ENCODE results near the gene JKAMP.

The JKAMP gene

DNA sequence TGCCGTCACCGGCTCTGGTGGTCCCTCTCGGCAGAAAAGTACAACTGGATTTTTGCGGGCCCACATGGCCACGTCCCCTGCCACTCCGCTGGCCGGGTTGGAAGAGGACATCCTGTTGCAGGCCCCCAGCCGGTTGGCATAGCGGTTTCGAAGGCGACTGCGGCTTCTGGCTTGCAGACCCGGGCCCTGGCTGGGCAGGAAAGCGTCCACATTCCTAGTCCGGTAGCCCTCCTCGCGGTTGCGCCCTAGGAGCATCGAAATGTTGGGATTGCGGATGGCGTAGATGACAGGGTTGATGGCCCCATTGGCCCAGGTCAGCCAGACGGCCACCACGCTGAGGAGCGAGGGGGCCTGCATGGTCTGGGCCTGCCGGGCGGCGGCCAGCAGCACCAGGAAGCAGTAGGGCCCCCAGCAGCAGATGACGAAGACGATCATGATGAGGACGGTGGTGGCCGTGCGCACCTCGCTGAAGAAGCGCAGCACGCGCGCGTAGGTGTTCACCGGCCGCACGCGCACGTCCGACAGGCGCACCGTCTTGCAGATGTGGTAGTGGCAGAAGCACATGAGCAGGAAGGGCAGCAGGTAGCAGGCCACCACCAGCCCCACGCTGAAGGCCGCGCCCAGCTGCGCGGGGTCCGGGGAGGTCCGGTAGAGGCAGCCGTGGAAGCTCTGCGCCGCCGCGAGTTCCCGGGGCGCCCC is 20.4 kb upstream of the JKAMP start:
- no peak for TF ChIP-seq CEBPB (IDR thresholded peaks at IDR 0.05)
- no peak for TF ChIP-seq TEAD4 (IDR thresholded peaks at IDR 0.05)
- no peak for TF ChIP-seq TAF1 (IDR thresholded peaks at IDR 0.05; ENCODE audit: low read depth)
- TF ChIP-seq, protein P1, sequence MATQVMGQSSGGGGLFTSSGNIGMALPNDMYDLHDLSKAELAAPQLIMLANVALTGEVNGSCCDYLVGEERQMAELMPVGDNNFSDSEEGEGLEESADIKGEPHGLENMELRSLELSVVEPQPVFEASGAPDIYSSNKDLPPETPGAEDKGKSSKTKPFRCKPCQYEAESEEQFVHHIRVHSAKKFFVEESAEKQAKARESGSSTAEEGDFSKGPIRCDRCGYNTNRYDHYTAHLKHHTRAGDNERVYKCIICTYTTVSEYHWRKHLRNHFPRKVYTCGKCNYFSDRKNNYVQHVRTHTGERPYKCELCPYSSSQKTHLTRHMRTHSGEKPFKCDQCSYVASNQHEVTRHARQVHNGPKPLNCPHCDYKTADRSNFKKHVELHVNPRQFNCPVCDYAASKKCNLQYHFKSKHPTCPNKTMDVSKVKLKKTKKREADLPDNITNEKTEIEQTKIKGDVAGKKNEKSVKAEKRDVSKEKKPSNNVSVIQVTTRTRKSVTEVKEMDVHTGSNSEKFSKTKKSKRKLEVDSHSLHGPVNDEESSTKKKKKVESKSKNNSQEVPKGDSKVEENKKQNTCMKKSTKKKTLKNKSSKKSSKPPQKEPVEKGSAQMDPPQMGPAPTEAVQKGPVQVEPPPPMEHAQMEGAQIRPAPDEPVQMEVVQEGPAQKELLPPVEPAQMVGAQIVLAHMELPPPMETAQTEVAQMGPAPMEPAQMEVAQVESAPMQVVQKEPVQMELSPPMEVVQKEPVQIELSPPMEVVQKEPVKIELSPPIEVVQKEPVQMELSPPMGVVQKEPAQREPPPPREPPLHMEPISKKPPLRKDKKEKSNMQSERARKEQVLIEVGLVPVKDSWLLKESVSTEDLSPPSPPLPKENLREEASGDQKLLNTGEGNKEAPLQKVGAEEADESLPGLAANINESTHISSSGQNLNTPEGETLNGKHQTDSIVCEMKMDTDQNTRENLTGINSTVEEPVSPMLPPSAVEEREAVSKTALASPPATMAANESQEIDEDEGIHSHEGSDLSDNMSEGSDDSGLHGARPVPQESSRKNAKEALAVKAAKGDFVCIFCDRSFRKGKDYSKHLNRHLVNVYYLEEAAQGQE (IDR thresholded peaks at IDR 0.05; ENCODE audit: low read depth): no peak
- no peak for TF ChIP-seq ZBTB7A (IDR thresholded peaks at IDR 0.05; ENCODE audit: low read depth)
- TF ChIP-seq TCF12 (IDR thresholded peaks at IDR 0.05; ENCODE audit: low read depth): no peak
- TF ChIP-seq, protein P2, sequence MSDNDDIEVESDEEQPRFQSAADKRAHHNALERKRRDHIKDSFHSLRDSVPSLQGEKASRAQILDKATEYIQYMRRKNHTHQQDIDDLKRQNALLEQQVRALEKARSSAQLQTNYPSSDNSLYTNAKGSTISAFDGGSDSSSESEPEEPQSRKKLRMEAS (IDR thresholded peaks at IDR 0.05): no peak

DNA sequence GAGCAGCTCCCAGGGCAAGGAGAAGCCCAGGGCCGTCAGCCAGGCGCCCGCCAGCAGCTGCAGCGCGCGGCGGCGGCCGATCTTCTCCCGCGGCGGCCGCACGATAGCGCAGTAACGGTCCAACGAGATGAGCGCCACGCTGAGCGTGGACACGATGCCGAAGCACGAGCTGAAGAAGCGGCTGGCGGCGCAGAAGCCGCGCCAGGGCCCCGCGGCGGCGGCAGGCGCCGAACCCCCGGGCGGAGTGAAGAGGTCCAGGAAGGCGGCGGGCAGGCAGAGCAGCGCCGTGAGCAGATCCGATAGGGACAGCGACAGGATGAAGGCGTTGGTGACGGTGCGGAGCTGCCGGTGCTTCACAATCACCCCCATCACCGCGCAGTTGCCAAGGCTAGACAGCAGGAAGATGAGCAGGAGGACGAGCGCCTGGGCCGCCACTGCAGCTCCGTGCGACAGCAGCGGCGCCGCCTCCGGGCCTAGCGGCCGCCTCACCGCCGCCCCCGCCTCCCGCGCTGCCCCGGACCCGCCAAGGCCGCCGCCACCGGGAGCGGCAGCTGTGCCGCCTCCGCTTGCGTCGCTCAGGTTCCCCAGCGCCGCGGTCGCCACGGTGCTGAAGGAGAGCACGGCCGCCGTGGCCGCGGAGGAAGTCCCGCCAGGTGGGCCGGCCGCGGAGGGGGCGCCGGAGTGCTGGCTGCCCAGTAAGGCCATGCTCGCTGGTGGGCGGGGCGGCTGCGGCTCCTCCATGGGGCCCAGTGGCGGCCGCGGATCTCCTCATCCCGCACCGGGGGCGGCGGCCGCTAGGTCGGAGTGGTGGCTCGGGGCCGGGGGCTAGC is 19.6 kb upstream of the JKAMP start:
- TF ChIP-seq ZBTB7A (IDR thresholded peaks at IDR 0.05; ENCODE audit: low read depth): peak; percentile 63; the same call in 1 of the 2 replicates
- TF ChIP-seq TCF12 (IDR thresholded peaks at IDR 0.05; ENCODE audit: low read depth): no peak
- TF ChIP-seq NFIC (IDR thresholded peaks at IDR 0.05): no peak
- TF ChIP-seq, protein P2 (IDR thresholded peaks at IDR 0.05): peak; percentile 57
- TF ChIP-seq CREB1 (IDR thresholded peaks at IDR 0.05; ENCODE audit: low read depth): no peak
- TF ChIP-seq, protein P1 (IDR thresholded peaks at IDR 0.05; ENCODE audit: low read depth): peak; percentile 42; the same call in 1 of the 2 replicates
- no peak for TF ChIP-seq RAD21 (IDR thresholded peaks at IDR 0.05; ENCODE audit: low read depth)

DNA sequence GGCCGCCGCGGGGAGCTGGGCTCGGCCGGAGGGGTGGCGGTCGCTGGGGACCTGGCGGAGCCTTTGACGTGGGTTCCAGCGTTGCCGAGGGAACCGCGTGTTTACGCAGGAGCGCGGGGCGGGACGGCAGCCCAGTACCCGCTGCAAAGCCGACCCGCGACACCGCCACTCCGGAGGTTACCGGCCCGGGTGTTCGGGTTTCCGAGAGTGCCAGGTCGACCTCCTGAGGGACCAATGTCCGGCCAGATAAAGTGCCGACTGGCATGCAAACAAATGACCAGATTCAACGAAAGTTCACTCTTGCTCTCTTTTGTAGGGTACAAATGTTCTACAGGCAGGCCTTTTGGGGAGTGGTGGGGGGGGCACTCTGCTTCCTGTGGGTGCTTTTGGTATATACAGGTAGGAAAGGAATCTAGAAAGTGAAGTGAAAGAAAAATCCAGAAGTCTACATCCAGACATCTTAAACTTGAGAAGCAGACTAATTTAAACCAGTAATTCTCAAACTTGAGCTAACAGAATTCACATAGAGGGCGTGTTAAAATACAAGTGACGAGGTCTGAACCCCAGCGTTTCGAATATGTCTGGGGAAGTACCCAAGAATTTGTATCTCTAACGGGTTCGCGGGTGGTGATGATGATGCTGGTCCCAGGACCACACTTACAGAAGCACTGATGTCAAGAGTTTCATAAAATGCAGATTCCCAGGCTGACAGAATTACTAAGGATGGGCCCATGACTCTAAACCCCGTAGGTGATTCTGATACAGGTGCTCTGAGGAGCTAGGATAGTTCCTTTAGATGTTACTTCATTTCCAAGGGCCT is 18.8 kb upstream of the JKAMP start, which contains the start of gene GPR135:
GPR135 (minus strand) TSS at position 65 of the 820 bp plus-strand sequence. CDS start 154 bp downstream, outside the sequence.
- TF ChIP-seq NFIC (IDR thresholded peaks at IDR 0.05): no peak
- TF ChIP-seq TAF1 (IDR thresholded peaks at IDR 0.05; ENCODE audit: low read depth): 0 out of 2 replicates have a peak, but pooled peaks have one; percentile 3
- TF ChIP-seq TCF12 (IDR thresholded peaks at IDR 0.05; ENCODE audit: low read depth): no peak
- TF ChIP-seq, protein P2 (IDR thresholded peaks at IDR 0.05): peak; percentile 27; the same call in 1 of the 2 replicates
- no peak for TF ChIP-seq ZBTB7A (IDR thresholded peaks at IDR 0.05; ENCODE audit: low read depth)

DNA sequence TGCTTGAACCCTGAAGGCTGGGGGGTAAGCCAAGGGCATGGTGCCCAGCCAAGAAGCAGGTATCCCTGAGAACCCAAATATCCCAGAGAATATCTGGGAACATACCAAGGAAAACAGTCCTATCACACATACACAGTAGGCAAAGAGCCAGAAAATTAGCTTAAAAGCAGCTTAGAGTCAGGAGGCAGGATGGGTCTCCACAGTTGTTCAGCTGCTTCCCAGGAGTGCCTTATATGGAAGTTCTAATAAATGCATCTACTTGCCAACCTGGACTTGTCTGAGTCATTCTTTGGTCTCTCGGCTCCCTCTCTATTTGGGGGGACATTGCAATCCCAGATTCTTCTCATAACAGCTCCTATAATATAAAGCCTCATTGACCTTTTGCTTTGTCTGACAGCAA is 10.1 kb upstream of the JKAMP start:
- TF ChIP-seq, protein P2 (IDR thresholded peaks at IDR 0.05): no peak
- no peak for TF ChIP-seq RAD21 (IDR thresholded peaks at IDR 0.05; ENCODE audit: low read depth)
- TF ChIP-seq EP300 (IDR thresholded peaks at IDR 0.05; ENCODE audit: borderline replicate concordance): no peak
- TF ChIP-seq FOXM1 (IDR thresholded peaks at IDR 0.05; ENCODE audit: borderline replicate concordance, low read depth): no peak
- no peak for TF ChIP-seq CREB1 (IDR thresholded peaks at IDR 0.05; ENCODE audit: low read depth)
- TF ChIP-seq TCF12 (IDR thresholded peaks at IDR 0.05; ENCODE audit: low read depth): no peak
- TF ChIP-seq ZBTB7A (IDR thresholded peaks at IDR 0.05; ENCODE audit: low read depth): no peak
- no peak for TF ChIP-seq CEBPB (IDR thresholded peaks at IDR 0.05)
- TF ChIP-seq EGR1 (IDR thresholded peaks at IDR 0.05): no peak
- TF ChIP-seq, protein P3, sequence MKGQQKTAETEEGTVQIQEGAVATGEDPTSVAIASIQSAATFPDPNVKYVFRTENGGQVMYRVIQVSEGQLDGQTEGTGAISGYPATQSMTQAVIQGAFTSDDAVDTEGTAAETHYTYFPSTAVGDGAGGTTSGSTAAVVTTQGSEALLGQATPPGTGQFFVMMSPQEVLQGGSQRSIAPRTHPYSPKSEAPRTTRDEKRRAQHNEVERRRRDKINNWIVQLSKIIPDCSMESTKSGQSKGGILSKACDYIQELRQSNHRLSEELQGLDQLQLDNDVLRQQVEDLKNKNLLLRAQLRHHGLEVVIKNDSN (IDR thresholded peaks at IDR 0.05): no peak
- no peak for TF ChIP-seq TAF1 (IDR thresholded peaks at IDR 0.05; ENCODE audit: low read depth)
- no peak for TF ChIP-seq TEAD4 (IDR thresholded peaks at IDR 0.05)

DNA sequence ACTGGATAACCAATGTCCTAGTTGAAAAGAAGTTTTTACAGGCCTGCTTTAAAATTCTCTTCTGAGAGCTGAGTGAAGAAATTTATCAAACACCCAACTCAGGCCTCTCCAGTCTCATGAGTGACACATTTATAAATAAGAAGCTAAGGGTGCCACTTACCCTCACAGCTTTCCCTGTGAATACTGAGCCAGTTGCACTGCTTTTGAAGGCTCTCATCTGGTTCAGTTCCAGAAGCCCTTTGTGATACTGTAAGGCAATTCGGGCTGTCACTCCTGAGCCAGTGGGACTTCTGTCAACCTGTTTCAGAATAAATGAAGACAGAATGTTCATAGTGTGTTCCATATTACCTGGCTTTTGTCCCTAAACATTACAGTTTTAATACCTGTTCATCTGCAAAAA is 8.6 kb upstream of the JKAMP start:
- TF ChIP-seq TCF12 (IDR thresholded peaks at IDR 0.05; ENCODE audit: low read depth) (no peak), CEBPB (IDR thresholded peaks at IDR 0.05) (no peak), FOXM1 (IDR thresholded peaks at IDR 0.05; ENCODE audit: borderline replicate concordance, low read depth) (no peak), TAF1 (IDR thresholded peaks at IDR 0.05; ENCODE audit: low read depth) (no peak), EP300 (IDR thresholded peaks at IDR 0.05; ENCODE audit: borderline replicate concordance) (no peak), CREB1 (IDR thresholded peaks at IDR 0.05; ENCODE audit: low read depth) (no peak), RAD21 (IDR thresholded peaks at IDR 0.05; ENCODE audit: low read depth) (no peak), YY1 (IDR thresholded peaks at IDR 0.05; ENCODE audit: low read depth) (no peak), EGR1 (IDR thresholded peaks at IDR 0.05) (no peak), ZBTB7A (IDR thresholded peaks at IDR 0.05; ENCODE audit: low read depth) (no peak), NFIC (IDR thresholded peaks at IDR 0.05) (no peak), TEAD4 (IDR thresholded peaks at IDR 0.05) (no peak)
- TF ChIP-seq, protein P1 (IDR thresholded peaks at IDR 0.05; ENCODE audit: low read depth): no peak
- TF ChIP-seq, protein P3 (IDR thresholded peaks at IDR 0.05): no peak
- TF ChIP-seq, protein P2 (IDR thresholded peaks at IDR 0.05): no peak

All from Ishikawa (cell line).